ENCODE data around the gene ZNF397. TPM values are rescaled to one million over a fixed set of nuclear protein-coding genes. Genes with fewer than 3 reads are reported as not detected.

The ZNF397 gene
- total RNA-seq, 1 donor from 2014 or later = 43.6 TPM

DNA sequence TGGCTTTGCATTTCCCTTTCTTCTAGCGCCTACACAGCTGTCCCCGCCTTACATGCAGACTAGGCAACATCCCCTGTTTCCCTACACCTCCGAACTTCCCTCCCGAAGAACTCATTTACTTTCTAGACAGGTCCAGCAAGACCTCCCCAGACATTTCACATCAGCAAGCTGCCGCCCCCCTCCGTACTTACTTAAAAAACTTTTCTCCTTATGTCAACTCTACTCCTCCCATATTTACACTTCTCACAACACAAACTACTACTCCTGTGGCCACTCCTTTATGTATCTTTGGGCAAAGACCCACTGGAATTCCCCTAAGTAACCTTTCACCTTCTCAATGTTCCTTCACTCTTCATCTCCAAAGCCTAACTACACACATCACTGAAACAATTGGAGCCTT lies 20.4 kb upstream of the ZNF397 start:
- Mint-ChIP-seq H3K4me1 (ENCODE audit: low read depth) (peaks cover 14% of the 10 kb centered on the region), H3K27ac (no peak overlapping the region), H3K36me3 (ENCODE audit: insufficient read depth) (no peaks in the 10 kb centered on the region), H3K4me3 (ENCODE audit: low read depth) (no peak overlapping the region), H3K27me3 (peaks cover 19% of the 10 kb centered on the region), H3K9me3 (ENCODE audit: low read depth) (no peaks in the 10 kb centered on the region)
- no peak for DNase-seq (ENCODE audit: low spot score, unreplicated experiment)
- TF ChIP-seq, protein P1, sequence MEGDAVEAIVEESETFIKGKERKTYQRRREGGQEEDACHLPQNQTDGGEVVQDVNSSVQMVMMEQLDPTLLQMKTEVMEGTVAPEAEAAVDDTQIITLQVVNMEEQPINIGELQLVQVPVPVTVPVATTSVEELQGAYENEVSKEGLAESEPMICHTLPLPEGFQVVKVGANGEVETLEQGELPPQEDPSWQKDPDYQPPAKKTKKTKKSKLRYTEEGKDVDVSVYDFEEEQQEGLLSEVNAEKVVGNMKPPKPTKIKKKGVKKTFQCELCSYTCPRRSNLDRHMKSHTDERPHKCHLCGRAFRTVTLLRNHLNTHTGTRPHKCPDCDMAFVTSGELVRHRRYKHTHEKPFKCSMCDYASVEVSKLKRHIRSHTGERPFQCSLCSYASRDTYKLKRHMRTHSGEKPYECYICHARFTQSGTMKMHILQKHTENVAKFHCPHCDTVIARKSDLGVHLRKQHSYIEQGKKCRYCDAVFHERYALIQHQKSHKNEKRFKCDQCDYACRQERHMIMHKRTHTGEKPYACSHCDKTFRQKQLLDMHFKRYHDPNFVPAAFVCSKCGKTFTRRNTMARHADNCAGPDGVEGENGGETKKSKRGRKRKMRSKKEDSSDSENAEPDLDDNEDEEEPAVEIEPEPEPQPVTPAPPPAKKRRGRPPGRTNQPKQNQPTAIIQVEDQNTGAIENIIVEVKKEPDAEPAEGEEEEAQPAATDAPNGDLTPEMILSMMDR (IDR thresholded peaks at IDR 0.05; ENCODE audit: unreplicated experiment) = no peak

DNA sequence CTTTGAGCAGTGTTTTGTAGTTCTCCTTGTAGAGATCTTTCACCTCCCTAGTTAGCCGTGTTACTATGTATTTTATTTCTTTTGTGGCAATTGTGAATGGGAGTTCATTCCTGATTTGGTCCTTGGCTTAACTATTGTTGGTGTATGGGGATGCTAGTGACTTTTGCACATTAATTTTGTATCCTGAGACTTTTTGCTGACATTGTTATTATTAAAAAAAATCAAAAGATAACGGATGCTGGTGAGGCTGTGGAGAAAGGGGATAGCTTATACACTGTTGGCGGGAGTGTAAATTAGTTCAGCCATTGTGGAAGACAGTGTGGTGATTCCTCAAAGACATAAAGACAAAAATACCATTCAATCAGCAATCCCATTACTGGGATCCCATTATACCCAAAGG lies 17.0 kb upstream of the ZNF397 start:
- TF ChIP-seq, protein P1 (IDR thresholded peaks at IDR 0.05; ENCODE audit: unreplicated experiment) = no peak
- no peaks in the 10 kb centered on the region for H3K27me3 Mint-ChIP-seq

DNA sequence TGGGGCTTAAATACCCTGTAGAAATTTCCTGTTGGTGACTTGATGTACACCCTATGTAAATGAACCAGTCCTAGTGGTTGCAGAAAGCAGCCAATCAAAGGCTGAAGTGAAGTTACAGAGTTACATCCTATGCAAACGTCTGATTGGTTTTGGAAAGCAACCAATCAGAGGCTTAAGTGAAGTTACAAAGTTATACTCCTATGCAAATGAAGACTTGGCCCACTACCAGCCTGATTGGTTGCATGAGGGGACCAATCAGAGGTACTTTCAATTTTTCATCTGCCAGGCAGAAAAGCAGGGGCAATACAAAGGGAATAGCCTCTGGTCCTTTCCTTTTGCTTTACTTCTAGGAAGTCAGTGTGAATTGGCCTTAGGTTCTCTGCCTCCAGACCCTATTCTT lies 13.6 kb upstream of the ZNF397 start:
- Mint-ChIP-seq H3K36me3 (ENCODE audit: insufficient read depth) (no peaks in the 10 kb centered on the region), H3K4me3 (ENCODE audit: low read depth) (no peak overlapping the region), H3K4me1 (ENCODE audit: low read depth) (peaks cover 4% of the 10 kb centered on the region), H3K27ac (peak overlapping the region; percentile 53), H3K9me3 (ENCODE audit: low read depth) (no peaks in the 10 kb centered on the region), H3K27me3 (no peaks in the 10 kb centered on the region)
- no peak for DNase-seq (ENCODE audit: low spot score, unreplicated experiment)
- TF ChIP-seq, protein P1 (IDR thresholded peaks at IDR 0.05; ENCODE audit: unreplicated experiment) = no peak

More for the DNA sequence above, 17.0 kb upstream of the ZNF397 start:
- Mint-ChIP-seq H3K36me3 (ENCODE audit: insufficient read depth) (no peaks in the 10 kb centered on the region), H3K4me3 (ENCODE audit: low read depth) (no peak overlapping the region), H3K4me1 (ENCODE audit: low read depth) (no peaks in the 10 kb centered on the region), H3K9me3 (ENCODE audit: low read depth) (no peaks in the 10 kb centered on the region), H3K27ac (no peak overlapping the region)
- no peak for DNase-seq (ENCODE audit: low spot score, unreplicated experiment)

DNA sequence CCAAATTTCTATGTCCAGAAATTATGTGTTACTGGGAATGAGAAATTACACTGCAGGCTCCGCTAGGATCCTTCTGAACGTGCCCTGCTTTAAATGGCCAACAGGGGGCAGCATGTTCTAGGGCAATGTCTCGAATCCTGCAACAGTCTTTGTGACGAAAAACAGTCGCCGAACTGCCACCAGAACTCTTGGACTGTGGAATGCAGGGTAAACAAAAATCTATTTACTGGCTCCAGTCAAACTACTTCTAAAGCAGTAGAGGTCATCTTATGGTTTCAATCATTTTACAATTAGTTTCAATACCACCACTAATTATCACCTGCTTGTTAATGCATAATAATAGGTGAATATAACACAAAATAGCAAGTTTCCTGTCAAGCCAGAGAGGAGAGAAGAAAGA lies 9.8 kb upstream of the ZNF397 start:
- peak; percentile 66 for DNase-seq (ENCODE audit: low spot score, unreplicated experiment)
- Mint-ChIP-seq H3K36me3 (ENCODE audit: insufficient read depth) (no peaks in the 10 kb centered on the region), H3K4me3 (ENCODE audit: low read depth) (peak overlapping the region; percentile 40), H3K27me3 (no peaks in the 10 kb centered on the region), H3K9me3 (ENCODE audit: low read depth) (no peaks in the 10 kb centered on the region), H3K27ac (peak overlapping the region; percentile 90), H3K4me1 (ENCODE audit: low read depth) (peaks cover 4% of the 10 kb centered on the region)
- TF ChIP-seq, protein P1 (IDR thresholded peaks at IDR 0.05; ENCODE audit: unreplicated experiment) = peak; percentile 97

DNA sequence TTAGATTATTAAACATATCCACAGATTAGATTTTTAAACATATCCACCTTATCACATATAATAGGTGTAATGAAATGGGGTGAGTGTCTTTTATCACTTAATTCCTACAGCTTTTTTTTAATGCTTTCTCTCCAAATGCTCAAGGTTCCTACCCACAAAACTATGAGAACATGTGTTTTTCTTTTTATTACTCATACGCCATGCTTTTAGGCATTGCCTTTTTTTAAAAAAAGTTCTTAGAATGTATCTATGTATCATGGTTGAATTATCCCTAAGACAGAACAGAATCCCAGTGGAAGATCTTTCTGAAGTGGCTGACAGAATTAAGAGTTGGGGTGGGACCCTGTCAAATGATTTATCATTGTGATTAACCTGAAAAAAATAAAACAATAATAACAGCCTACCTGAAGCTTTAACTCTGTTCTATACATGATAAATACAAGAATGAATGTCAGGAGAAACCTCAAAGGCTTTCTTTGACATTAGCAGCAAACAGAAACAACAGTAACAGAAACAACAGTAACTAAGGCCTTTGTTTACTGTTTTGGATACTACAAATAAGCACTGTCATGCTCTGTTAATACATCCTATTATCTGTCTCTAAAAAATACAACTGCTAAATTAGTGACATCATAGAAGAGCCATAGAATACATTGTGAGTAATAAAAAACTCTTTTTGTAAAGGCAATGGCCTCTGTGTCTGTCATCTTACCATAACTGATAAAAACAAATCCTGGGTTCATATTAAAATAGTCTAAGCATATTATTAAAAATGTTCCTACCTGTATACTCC lies 4.1 kb upstream of the ZNF397 start:
- Mint-ChIP-seq H3K36me3 (ENCODE audit: insufficient read depth) (no peaks in the 10 kb centered on the region), H3K4me1 (ENCODE audit: low read depth) (peaks cover under 1% of the 10 kb centered on the region), H3K9me3 (ENCODE audit: low read depth) (no peaks in the 10 kb centered on the region), H3K27ac (no peak overlapping the region), H3K4me3 (ENCODE audit: low read depth) (no peak overlapping the region), H3K27me3 (no peaks in the 10 kb centered on the region)
- TF ChIP-seq, protein P1 (IDR thresholded peaks at IDR 0.05; ENCODE audit: unreplicated experiment) = no peak
- no peak for DNase-seq (ENCODE audit: low spot score, unreplicated experiment)

Data from progenitor cell of endocrine pancreas (in vitro differentiated cells).